GM10248 (cell line): ENCODE results near the gene PDLIM3.

Experiments used
- CTCF ChIA-PET: fragments of 300-600 bp; sonication (Branson Sonifier 250); formaldehyde crosslinking; extraction: SDS; loops from one replicate; lab custom pipeline; 2021; ENCODE audit warnings: antibody characterized with exemption; lab: Yijun Ruan, JAX
- POLR2A ChIA-PET: fragments of 350-650 bp; sonication (Branson Sonifier 250); formaldehyde crosslinking; extraction: SDS; loops from one replicate; lab custom pipeline; 2020; ENCODE audit warnings: antibody characterized with exemption; lab: Yijun Ruan, JAX
- DNase-seq: peaks from one replicate; pipeline ENCODE4 v3.0.0; 2012; ENCODE audit errors: extremely low spot score
- CTCF ChIP-seq: IDR thresholded peaks from 2 replicates; pipeline ENCODE4 v1.5.1; 2012; ENCODE audit warnings: mild to moderate bottlenecking, low read depth; ENCODE audit errors: extremely low read depth, missing control alignments, control extremely low read depth

The PDLIM3 gene

DNA sequence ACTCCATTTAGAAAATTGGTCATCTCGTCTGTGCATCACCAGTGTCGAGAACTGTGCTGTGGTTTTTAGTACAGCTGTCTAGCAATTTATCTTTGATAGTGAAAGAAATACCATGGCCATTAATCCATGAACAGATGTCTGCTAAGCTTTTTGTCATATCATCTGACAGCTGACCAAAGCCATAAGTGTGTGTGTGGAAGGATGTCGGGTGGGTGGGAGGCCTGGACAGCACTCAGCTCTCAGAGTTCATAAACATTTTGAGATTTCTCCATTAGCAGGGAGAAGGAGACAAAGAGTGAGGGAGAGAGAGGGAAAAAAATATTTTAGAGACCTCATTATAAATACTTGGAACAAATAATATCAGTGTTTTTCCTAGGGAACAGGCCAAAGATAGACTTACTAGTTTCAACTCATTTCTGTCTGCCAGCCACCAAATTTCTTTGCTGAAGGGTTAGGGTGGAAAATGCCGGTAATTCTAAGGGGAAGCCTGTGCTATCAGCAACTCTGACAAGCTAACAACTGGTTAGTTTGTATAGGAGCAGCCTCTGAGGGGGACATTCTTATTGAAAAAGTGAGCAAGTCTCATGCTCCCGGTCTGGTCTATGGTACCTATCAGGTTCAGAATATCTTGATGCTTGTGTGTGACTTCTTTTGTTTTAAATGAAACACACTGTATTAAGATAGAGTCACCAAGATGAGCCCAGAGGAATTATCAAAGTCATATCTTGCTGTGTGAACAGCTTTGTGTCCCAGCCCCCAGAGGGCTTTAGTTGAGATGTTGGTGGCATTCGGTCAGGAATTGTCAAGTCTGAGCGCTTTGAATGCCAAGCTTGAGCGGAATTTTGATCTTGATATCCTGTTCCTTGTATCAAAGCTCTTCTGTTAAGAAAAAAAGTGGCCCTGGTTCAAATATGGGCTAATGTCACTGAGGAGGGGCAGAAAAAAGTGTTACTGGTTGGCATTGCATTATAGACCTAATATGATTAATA is 41.9 kb upstream of the PDLIM3 start:
- TF ChIP-seq CTCF = no peak
- DNase-seq = no peak
- ChIA-PET POLR2A (interaction anchor here (0.6 kb wide), 1 partner anchor 358 kb away, joined by 5 read pairs; no protein-coding TSS in a partner anchor), CTCF (interaction anchor here (1.1 to 5.2 kb wide), 3 partner anchors 7 to 20 kb away, joined by 5 to 26 read pairs (median 17); no protein-coding TSS in a partner anchor)

DNA sequence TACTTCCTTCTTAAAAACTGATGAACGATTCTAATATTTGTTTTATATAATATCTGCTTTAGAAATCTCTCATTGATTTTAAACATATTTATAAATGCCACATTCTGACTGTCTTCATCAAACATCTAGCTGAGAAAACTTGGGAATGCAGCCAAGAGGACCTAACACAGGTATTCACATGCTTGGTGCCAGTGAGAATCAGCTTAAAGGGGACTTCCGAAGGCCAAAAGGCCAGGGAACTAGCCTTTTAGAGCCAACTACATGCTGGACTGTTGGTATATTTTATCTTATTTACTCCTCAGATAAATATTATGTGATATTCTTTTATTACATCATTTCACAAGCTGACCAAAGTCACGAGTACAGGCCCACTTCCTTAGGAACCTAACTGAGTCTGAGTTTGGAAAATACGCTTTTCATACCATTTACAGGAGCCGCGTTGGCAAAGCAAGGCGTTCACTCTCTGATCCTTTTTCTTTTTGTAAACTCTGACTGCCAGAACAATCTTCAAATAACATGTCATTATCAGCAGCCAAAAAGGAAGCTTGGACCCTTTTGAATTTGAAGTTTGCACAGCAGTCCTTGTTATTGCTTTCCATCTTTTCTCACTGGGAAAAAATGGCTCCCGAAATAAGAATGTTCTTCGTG is 41.1 kb upstream of the PDLIM3 start:
- no peak for DNase-seq
- TF ChIP-seq CTCF = no peak
- POLR2A ChIA-PET = interaction anchor here (0.6 kb wide), 1 partner anchor 357 kb away, joined by 5 read pairs; no protein-coding TSS in a partner anchor
- CTCF ChIA-PET = interaction anchor here (0.9 to 5.2 kb wide), 2 partner anchors 8 to 21 kb away, joined by 4 to 26 read pairs; no protein-coding TSS in a partner anchor

DNA sequence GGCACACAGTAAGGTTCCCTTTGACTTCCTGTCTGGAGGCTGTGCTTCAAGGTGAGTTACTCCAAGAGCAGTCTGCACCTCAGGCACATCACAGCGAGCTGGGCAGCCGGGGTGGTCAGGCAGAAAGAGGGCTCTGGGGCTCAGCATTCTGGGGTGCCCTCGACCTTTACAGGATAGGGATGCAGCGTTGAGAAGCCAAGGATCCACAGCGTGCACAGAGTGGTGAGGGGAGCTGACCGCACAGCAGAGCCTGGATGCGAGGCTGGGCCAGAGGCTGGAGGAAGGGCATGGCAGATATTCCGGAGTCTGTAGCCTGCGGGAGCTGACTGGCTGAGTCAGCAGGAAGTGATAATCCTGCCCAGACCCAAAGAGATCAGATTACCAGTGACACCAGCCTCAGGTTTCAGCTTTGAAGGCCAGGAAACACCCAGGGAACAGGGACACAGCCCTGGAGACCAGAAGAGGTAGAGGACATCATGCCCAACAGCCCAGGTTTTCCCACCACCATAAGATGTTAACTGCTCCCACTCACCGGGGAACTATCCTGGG is 38.4 kb upstream of the PDLIM3 start:
- ChIA-PET POLR2A (no interaction called here), CTCF (interaction anchor here (5.2 kb wide), 1 partner anchor 11 kb away, joined by 26 read pairs; no protein-coding TSS in a partner anchor)
- no peak for DNase-seq
- TF ChIP-seq CTCF = no peak

DNA sequence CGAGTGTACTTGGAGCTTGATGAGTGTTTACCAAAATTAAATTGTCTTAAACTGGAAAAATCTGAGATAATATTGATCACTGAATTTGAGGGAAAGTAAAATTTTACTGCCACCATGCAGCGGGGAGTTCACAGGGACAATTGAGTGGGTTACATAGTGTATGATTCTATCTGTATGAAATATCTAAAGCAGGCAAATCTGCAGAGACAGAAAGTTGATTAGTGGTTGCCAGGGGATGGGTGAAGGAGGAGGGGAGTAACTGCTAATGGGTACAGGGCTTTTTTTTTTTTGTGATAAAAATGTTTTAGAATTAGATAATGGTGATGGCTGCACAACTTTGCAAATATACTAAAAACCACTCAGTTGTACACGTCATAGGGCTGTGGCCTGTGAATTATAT is 35.4 kb upstream of the PDLIM3 start:
- no peak for TF ChIP-seq CTCF
- ChIA-PET CTCF (interaction anchor here (1.1 to 1.6 kb wide), 3 partner anchors 11 to 27 kb away, joined by 3 read pairs; no protein-coding TSS in a partner anchor), POLR2A (no interaction called here)
- no peak for DNase-seq

GRCh38 chr4:185567381-185568376 is 32.4 kb upstream of the PDLIM3 start:
- no peak for TF ChIP-seq CTCF
- CTCF ChIA-PET = interaction anchor here (1.1 kb wide), 1 partner anchor 10 kb away, joined by 3 read pairs; no protein-coding TSS in a partner anchor
- DNase-seq = no peak
- POLR2A ChIA-PET = no interaction called here
